GM21423 (cell line): ENCODE data around the gene FHOD3.

Experiments
- ATAC-seq: cut with Tn5 transposase; IDR thresholded peaks from one replicate; pipeline ENCODE4 v1.9.1; 2021; ENCODE audit warnings: mild to moderate bottlenecking, moderate library complexity; ENCODE audit not compliant: unreplicated experiment

Gene FHOD3

DNA sequence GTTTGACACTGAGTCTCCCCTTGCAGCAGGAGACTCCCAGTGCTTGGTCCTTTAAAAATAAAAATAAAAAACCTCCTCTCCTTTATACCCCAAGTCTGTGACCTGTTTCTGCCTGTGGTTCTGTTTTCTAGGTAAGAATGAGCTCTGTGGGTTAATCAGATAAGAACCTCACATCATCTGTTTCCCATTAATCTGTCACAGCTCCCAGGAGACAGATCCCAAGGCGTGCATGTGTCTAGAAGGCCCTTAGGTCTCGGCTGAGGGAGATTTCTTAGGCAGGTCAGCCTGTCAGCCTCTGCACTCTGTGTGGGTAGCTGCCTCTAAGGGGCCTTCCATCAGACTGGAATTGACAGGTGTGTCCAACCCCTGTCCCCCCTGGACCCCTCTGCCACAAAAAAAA, 80.7 kb downstream of the FHOD3 start:
- no peak for ATAC-seq

DNA sequence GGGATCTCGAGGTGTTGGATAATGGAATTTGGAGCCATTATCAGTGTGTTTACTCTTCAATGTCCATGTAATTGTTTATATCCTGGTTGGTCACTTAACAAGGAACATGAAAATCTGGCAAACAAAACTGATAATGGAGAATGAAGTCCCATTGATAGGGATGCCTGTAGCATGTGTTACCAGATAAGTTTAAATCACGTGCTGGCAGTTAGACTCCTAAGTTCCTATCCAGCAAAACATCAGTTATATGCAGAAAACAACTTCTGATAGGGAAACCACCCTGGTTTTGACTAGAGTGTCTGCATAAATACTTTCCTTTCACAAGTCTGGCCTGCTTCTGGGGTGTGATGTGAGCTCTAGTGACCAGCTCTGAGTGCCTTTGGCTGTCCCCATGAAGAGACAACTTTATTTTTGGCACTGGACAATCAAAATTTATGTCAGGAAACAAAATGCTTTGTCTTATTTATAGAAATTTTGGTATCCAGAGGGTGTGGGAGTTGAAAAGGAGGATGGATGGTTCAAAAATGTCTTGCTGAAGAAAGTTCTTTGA, 82.0 kb downstream of the FHOD3 start:
- no peak for ATAC-seq

DNA sequence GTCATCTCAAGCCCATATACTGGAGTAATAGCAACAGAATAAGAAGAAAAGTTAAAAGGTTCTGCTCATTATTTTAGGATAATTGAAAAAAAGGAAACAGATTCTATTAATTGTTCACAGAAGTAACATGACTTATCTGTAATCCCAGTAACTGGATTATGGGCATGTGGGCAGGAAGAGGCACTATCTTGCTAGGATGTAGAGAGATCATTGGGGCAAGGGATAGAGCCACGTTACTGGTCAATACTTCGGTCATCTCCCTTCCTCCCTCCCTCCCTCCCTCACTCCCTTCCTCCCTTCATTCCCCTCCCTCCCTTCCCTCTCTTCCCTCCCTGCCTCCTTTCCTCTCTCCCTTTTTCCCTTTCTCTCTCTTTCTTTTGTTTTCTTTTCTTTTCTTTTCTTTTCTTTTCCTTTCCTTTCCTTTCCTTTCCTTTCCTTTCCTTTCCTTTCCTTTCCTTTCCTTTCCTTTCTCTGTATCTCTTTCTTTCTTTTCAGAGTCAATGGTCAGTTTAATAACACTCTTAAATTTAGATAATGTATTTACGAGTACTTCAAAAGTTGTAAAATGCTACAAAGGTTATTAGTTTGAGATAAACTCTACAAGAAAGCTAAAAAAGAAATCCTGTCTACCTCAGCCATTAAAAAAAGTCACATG, 82.8 kb downstream of the FHOD3 start:
- no peak for ATAC-seq

DNA sequence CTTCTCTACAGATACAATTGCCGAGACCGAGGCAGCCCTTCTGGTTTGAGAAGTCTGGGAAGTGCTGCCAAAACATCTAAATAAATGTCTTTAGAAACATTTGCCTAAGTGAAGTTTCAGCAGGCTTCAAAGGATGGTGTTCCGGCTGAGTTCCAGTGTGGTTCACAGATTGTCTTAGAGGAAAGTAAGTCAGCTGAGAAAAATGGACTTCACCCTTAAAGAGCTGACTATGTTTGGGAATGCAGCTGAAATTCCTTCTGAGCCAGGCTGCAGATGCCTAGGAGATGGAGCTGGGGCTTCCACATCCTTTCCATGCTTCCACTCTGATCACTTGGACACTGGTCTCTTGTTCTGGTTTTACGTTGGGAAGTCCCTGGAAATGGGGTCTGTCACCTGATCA, 83.6 kb downstream of the FHOD3 start:
- no peak for ATAC-seq

DNA sequence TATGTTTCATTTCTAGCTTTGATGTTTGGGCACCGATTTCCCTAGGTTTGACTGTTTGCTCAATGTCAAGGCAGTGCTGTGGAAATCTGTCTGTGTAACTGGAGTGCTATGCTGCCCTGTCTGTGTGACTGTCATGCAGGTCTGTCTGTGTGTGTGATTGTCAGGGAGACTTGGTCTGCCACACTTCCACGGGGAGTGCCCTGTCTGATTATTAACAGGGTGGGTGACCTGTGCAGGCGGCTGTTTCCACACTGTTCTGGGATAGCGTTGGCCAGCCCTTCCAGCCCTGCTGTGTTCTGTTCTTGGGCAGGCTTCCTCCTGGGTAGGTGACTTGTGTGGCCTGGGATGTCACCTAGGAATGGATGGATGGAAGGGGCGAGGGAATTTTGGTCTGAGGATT, 85.3 kb downstream of the FHOD3 start:
- no peak for ATAC-seq

DNA sequence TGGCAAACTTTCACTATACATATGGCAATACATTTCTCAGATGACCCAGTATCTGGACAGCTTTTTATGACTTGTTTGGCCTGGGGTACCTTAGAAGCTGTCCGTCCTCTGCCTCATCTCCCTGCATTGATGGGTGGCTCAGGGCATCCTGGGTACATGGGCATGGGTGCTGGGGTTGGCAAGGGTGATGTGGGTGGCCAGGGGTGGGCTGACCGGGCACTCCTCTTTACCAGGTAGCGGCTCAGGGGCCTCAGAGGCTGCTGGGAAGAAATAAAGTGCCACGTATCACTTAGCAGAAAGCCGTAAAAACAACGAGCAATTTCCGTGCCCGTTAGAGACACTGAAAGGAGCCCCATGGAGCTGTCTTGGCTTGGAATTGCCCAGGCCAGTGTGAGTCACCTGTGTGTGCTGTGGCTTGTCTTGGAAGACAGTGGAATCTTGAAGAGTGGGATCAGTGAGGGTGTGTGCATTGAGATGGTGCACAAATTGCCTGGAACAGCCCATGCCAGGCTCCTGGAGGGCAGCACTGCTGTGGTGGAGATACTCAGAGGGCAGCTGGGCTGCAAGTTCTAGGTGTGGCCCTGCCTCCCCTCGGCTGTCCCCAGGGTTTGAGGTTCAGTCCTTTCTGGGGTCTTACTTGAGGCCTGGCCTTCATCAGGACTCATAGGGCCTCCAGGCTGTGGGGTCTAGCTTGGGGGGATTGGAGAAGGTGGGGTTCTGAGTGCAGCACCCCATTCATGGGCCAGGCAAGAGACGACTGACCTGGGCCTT, 88.8 kb downstream of the FHOD3 start:
- ATAC-seq, result no peak

DNA sequence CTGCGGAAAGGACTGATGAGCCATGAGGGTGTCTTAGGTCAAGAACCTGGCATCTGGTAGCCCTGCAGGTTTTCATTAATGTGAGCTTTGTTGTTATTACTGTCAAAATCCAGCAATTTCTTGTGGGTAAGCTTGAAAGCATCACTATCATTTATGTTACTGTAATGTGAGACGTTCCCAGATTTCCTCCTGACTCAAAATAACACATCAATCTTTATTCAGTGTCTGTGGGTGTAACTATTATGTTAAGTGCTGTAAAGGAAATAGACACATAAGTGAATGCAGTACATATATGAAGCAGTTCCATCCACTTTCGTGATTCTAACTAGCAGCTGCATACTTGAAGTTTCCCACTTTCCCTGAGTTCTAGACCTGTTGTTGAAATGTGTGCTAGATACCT, 89.8 kb downstream of the FHOD3 start:
- no peak for ATAC-seq

DNA sequence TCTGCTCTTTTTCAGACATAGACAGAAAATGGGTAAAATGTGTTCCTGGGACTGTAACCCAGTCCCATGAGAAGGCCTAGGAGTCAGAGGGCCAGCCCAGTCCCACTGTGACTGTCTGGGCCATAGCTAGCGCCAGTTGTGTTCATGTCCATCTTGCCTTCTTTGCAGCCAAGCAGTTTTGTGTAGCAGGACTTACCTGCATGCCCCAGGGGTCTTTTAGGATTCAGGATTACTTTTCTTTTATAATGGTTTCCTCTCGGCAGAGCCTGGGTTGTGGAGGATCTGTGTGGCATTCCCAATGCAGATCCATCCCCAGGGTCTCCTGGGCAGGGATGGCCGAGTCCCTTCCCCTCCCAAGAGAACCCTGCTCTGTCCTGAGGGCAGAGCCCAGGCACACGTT, 90.8 kb downstream of the FHOD3 start:
- ATAC-seq, result no peak

DNA sequence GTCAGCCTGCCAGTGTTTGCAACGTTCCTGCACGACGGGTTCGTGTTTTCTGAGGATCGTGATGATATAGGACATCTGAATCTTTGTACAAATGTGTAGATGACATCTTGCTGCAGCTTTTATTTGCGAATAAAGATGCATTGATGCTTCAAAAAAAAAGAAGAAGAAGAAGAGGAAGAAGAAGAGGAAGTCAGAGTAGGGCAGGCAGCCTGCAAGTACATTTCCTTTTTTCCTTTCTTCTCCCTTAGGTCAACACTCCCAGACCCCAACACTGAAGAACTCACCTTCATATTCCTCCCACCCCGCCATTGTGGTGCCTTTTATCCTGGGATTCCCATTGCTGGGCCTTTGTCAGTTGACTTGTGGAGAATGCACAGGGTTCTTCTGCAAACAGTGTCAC, 91.5 kb downstream of the FHOD3 start:
- ATAC-seq, result no peak

DNA sequence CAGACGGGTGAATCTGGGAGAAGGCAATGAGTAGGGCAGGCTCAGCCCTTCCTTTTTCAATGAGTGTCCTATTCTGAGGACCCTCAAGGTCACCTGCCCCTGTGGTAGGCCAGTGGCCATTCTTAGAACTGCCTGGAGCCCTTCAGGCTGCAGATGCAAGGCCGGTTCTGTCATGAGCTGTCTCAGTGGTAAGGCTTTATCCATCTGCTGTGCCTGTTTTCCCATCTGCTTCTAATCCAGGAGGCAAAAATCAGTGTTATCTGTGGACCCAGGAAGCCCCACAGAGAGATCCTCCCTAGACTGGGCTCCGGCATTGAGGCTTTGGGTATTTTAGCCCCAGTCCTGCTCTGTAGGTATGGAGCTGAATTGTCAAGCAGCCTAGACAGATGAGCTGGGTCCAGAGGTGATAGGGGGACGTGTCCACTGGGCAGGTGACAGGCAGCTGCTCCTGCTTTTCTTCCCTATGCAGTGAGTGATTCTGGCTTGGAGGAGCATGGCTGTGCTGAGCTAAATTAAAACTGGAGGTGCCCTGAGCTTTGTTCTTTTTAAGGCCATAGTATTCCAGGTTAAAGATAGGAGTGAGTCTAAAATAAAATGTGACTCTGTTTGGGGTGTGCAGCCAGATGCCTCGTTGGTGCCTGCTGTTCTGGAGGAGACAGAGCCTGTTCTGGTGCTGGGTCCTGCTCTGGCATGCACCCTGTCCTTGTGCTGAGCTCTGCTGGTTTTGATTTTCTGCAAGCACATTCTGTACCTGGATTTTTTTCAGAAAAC, 92.5 kb downstream of the FHOD3 start:
- ATAC-seq, result no peak

DNA sequence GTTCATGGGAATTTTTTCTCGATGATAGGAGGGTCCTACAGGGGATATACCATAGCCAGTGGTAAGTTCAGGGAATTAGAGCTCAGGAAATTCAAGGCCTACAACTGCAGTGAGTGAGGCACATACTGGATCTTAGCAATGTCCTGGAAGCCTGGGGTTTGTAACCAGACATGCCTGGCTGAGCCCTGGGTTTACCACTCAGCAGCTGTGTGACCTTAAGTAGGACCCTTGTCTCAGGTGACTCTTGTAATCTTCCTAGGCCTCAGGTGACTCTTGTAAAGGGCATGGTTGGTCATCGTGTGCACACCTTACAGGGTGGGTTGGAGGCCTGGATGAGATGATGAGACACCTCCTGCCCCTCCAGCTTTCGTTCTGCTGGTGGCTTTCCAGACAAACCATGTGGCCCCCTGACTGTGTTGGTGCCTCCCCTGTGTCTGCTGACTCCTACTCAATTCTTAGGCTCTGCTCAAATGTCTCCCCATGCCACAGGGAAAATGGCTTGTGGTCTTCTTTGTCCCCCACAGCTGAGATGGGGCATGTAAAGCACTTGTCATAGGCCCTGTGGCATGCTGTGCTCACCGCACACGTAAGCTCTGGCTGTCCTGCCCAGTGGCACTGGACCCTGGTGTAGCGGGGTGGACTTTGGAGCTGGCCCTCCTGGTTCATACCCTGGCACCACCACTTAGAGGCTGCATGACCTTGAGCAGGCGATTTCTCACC, 94.1 kb downstream of the FHOD3 start:
- ATAC-seq, result no peak

DNA sequence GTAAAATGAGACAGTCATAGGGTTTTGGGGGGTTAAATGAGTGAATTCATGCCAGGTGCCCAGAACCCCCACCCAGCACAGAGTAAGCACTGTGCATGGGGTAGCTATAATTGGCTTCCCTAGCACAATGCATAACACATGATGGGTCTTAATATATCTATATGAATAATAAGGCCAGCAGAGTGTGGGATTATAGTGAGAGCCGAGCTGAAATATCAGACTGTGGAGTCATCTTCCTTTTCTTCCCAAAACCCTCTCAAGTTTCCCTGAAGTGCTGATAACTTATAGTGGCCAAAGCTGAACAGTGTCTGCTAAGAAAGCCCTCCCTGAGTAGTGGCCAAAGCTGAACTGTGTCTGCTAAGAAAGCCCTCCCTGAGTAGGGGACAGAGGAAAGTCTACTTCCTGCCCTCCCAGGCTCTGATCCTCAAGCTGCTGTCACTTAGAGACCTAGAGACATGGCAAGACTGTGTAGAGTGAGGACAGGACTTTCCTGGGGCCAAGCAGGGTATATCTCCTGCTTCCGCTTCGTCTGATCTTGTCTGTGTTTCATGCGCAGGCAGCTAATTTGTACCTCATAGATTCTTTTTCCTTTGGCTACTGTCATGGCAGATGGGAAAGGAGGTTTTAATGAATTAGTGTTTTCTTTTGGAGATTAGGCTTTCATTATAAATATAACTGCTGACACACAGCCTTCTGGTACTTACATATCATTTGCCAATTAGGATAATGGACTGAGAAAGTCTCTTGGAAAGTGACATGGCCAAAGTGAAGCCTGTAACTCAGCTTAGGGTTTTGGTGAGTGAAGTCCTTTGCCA, 94.9 kb downstream of the FHOD3 start:
- no peak for ATAC-seq

DNA sequence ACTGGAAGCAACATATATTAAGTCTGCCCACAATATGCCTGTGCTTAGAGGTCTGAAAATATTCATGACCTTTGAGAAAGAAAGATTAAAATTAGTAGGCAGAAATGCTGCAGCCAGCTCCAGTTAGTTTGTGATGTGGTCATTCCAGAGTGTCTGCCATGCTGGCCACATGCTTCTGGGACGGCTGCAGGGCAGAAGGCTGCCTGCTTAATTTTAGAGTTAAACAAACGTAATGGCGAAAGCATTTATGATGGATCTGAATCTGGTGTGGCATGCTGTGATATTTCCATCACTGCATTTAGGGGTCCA, 95.4 kb downstream of the FHOD3 start:
- no peak for ATAC-seq

DNA sequence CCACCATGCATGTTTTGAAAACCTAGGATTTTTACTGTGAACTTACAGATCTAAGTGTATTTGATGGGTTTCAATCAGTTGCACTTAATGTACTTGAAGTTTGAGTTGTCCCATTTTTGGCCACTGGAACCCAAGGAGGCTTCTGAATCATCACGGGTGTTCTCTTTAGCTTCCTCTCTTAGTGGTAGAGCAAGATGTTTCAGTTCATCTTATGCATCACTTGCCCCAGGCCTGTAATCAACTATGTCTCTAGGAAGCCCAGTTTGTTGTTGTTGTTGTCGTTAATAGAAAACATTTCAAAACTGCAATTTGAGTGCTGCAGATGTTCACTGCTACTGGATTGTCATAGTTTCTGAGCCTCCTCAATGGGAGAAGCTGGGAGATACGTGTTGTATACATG, 97.0 kb downstream of the FHOD3 start:
- no peak for ATAC-seq

DNA sequence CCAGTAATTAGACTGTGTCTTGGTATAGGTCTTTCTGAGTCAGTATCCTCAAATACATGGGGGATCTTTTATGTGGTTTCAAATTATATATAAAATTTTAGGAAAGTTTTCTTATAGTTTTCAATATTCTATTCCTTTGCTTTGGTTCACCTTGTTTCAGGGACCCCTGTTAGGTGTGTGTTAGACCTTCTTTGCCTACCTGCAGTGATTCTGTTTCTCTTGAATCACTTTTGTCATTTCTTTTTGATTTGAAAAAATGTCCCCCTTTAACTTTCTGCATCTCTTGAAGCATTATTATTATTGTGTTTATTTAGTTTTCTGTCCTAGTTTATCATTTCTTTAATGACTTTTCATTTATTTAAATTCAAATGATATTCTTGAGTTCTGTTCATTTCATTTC, 98.7 kb downstream of the FHOD3 start:
- ATAC-seq, result no peak

DNA sequence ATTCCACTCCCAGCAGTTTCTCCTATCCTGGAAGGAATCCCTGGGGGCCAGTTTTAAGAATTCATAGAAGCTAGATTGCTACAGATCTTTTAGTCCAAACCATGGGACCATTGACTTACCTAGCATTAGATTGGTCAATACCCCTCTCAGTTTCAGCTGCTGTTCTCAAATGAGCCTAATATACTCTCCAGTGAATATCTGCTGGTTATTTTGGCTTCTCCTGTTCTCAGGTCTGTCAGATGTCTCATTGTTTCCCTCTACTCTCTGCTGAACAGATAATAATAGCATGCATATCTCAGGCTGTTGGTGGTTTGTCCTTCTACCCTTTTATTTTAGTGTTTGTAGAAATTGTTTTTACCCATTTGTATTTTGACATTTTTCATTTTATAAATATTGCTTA, 99.5 kb downstream of the FHOD3 start:
- ATAC-seq, result no peak

DNA sequence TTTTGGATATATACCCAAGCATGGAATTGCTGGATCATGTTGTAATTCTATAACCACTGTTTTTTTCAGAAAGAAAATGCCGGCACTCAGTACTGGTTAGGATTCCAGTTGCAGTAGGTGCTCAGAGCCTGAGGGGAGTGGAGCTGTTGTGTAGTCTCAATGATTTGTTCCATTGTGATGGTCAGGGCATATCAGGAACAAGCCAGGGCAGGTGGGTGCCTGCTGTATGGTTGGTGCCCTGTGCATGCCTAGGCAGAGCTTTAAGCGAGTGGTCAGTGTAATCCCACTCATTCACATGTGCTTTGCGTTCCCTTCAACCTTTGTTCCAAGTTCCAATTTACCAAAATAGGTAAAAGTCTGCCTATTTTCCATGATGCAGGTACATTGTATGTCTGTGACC, 100.9 kb downstream of the FHOD3 start:
- ATAC-seq, result no peak

DNA sequence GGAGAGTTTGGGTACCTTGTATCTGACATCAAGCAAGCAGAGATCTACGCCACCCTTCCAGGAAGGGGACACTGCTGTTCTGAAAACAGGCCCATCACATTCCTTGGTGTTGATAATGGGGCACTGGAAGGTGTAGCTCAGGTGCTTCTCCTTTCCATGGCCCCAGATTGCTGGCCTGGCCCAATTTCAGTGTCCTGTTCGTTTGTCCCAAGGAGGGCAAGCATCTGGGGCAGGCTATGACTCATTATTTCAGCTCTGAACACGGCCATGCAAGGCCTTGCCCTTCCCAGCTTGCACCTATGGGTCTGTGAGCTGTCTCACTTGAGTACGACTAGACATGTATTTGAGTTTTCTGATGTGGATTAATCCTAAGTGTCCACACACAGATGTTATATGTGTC, 101.5 kb downstream of the FHOD3 start:
- ATAC-seq, result no peak

DNA sequence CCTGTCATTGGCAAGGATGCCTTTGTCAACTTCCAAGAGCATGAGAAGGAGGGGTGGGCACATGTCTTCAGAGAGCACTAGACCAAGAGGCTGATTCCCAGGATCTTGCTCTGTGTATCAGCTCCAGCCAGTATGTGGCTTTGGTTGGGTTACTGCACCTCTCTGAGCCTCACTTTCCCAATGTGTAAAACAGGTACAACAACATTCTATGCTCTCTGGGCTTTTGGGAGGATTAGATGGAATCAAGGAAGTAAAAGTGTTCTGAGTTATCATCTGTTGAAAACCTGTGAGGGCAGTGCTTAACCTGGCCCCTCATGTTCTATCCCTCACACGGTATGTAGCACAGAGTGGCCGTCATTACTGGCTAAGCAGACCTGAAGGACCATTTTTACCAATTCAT, 103.9 kb downstream of the FHOD3 start:
- ATAC-seq, result no peak

DNA sequence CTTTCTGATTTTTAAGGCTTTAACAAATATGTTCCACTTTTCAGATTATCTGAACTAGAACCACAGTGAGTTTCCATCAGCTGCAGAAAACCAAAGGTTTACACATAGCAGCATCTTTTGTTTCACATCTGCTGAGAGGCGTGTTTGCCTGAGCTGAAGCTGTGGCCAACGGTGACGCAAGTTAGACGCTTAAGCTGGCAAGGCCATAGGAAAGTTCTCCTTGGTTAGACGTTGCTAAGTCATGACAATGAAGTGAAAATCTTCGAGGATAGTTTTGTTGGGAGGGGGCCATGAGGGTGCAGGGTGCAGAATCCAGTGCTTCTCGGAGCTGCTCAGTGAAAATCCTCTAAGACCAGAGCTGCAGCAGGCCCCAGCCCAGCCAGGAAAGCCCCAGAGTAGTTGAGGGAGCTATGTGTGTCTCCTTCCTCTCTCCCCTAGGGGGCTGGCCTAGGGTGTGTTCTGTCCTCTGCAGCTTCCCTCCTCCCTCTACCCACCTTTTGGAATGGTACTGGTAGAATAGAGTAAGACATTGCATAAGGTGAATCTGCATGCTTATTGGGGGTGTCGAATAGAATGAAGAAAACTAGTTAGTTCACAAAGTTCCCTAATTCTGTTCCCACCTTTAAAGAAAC, 105.4 kb downstream of the FHOD3 start:
- ATAC-seq, result no peak
